Measurements from ENCODE around the gene CHIT1.
A peak's percentile ranks its signal among the peaks of the same experiment; 100 is the strongest.
"Not testable (repeated sequence)": the region's sequence is repeated elsewhere in the genome, so short reads cannot be mapped to it uniquely, and the experiment has no call there.

Gene CHIT1

DNA sequence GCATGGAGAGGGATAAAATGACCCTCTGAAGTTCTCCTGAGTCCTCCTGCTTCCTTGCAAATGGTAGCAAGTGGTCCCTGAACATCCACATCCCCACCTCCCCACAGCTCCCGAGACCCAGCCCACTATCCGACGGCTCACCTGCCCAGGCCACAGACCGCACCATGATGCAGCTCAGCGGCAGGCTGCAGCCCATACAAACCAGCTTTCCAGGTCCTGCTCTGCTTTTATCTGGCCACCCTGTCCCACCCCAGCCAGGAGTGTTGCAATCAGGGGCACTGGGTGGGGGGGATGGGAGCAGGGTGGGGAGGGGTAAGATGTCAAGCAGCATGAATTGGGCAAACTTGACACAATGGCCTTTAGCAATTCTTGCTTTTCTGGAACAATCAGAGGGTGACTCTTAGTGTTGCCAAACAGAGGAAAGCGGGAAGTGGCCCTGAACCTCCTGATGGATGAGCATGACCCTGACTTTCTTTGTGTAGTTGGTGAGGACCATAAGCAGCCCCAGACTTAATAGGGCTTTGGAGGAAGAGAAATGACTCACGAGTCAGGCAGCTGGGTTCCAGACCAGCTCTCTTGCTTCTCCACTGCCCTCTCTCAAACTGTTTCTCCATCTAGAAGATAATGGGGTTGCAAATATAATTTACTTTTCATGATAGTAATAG, at the start of gene CHIT1:
Gene CHIT1 (minus strand): TSS at position 203 of the 665 bp plus-strand sequence. CDS start 37 bp downstream, at position 166.
- peak; percentile 86 for DNase-seq

- no peak for DNase-seq
These were observed 49.5 kb upstream of the CHIT1 start for GRCh38 chr1:203278885-203279406.

DNA sequence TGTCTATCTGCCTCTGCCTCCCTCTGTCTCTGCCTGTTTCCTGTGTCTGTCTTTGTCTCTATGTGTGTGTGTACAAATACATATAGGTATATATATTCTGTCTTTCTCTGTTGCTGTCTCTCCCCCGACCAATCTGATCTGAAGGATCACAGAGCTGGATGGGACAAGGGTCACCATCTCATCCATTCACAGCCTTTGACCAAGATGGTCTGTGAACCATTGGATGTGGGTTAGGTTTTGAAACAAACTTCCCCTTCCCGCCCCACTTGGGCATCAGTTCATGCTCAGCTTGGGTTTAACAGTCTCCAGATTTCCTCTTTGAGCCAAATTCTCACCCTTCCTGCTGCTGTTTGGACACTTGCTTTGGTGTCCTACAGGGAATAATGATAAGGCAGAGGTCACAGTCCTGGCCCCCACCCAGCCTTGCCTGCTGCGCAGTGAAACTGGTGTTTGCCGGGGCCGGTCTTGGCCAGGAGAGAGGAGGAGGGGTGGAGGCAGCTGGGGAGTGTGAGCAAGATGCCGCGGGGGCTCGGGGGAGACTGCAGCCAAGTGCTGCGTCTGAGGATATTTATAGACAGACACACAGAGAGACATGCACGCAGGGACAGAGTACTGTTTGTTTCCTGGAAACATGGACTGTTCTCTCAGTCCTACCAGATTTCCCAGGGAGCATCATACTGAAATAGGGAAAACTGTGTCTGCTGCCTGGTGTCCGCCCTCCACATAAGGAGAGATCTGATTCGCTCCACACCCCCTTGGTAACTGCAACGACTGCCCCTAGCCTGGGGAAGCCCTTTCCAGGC, 48.8 kb upstream of the CHIT1 start:
- DNase-seq: peak; percentile 53

DNA sequence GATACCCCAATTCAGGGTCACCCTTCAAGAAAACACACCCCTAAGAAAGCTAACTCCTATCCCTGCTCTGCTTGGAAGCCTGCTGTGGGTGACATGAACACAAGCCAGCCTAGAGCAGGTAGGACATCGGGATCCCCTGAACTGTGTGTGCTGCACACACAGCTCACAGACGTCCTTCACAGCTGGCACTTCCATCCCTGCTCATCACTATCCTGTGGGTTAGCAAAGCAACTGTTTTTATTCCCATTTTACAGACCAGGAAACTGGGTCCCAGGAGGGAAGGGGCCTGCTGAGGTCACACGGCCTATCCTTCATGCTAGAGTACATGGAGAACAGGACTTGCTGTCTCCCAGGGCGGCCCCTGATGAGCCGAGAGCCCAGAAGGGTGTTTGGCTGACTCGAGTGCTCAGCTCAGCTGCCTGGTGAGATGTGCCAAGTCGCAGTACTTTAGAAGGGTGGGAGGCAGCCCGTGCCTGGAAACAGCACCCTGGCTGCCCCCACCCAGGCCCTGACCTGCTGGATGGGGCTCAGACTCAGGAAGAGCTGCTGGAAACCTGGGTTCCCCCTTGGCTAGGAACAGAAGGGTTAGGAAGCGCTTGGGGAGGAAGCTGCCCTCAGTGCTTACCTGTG, 47.6 kb upstream of the CHIT1 start:
- DNase-seq: no peak

DNA sequence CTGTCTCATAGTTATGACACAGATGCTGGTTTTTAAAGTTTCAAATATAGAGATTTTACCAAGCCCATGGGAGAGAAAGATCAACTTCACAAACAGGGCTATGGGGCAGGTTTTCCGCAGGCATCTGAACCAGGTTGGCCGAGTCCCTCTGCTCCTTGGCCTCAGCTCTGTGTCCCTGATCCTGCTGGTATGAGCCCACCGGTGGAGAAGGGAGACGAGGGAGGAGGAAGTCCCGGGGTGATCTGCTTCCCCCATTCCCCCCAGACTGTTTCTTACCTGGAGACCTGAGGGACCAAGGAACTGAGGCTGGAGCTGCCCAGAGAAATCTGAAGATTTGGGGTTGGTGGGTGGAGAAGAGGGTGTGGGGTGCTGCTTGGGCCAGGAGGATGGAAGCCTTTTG, 46.9 kb upstream of the CHIT1 start:
- no peak for DNase-seq

- no peak for DNase-seq
These were observed 46.3 kb upstream of the CHIT1 start for GRCh38 chr1:203275656-203276272.

DNA sequence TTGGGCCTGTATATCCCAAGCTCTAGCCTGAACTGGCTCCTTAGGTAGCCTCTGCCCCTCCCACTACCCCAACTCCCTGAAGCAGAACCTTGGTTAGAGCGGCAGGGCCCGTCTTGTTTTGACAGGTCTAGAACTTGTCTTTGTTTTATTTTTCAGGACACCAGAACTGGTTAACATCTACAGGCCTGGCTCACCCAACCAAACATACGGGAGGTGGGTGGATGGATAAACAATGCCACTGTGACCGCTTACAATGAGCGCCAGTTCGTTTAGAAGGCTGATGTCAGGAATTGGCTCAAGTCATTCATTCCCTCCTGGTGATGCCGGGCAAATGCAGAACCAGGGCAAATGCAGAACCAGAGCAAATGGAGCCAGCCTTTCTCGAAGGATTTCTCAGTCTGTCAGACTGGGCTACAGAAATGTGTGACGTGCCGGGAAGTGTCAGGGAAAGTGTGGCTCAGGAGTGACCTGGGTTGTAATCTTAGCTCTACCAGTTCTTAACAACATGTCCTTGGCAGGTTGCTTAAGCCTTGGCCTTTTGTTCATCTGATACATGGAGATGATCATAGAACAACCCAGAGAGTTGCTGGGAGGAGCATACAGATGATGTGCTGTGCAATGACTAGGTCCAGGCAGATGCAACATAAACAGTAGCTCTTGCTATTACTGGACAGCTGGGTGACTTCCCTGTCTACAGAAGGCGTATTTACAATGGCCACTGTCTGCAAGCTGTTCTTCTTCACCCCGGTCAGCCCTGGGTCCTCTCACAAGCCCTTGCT, 45.3 kb upstream of the CHIT1 start:
- DNase-seq: peak; percentile 78

- DNase-seq: peak; percentile 80
These were observed 44.6 kb upstream of the CHIT1 start for GRCh38 chr1:203273869-203274602.

DNA sequence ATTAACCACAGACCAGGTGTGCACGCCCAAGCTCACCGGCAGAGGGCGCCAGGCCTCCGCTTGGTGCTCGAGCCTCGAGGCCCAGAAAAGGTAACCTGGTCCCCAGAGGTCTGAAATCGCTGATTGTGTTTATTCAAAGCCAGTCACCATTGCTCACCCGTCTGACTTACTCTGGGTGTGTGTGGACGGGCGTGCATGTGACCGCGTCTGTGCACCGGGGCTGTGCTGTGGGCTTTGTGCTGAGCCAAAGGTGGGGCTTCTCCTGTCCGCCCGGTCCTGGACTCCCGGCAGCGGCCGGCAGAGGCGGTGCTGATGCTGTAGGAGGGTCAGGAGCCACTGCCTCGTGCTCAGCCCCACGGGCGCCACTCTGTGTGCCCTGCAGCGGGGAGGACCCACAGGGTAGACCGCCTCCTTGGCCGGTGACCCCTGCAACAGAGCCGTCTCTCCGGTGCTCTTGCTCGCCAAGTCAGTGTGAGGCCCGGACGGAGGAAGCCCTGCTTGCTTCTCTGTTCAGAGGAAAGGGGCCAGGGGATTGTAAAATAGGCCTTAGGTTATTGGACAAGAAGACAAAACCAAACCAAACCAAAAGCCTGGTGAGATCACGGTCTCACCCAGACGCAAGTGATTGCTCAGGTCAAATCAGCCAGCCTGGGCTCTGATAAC, 43.9 kb upstream of the CHIT1 start:
- DNase-seq: peak; percentile 91

DNA sequence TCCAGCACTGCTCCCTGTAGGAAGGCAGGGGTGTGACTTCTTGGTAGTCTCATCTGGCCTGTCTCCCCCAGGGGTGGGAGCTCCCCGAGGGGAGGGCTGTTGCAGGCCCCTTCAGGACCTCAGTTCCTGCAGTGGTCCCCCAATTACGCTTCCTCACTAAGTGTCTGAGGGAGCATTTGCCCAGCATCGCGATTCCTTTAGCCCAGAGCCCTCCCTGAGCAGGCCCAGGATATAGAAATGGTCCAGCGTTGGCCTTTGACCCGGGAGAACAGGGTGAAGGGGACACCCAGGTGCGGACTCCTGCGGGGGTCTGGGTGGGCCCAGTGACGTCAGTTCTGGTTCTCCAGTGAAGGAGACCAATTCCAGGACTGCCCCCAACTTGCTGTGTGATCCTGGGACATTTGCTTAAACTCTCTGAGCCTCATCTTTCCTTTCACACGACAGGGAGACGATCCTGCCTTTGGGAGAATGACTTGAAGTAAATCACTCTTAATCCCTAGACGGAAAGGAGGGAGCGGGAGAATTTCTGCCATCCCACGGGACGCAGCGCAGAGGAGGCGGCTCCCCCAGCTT, 43.2 kb upstream of the CHIT1 start:
- no peak for DNase-seq

GRCh38 chr1:203271962-203272632, 42.6 kb upstream of the CHIT1 start:
- no peak for DNase-seq

GRCh38 chr1:203271018-203271743, 41.7 kb upstream of the CHIT1 start:
- peak; percentile 78 for DNase-seq

DNA sequence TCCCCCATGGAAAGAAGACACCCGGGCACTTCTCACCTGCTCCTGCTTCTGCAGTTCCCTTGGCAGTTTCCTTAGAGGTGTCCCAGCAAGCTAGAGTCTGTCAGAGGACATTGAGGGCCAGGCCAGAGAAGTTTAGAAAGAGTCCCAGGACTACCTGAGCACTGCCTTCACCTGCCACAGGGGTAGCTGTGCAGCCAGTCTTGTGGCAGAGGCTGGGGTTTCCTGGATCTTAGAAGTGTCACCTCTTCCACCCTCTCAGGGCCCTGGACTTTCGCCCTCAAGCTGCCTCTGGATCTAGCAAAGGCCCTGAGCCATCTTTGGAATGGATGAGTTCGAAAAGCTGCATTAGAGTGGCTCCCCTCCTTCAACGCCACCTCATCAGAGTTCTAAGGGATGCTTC, 41.0 kb upstream of the CHIT1 start:
- DNase-seq: no peak

DNA sequence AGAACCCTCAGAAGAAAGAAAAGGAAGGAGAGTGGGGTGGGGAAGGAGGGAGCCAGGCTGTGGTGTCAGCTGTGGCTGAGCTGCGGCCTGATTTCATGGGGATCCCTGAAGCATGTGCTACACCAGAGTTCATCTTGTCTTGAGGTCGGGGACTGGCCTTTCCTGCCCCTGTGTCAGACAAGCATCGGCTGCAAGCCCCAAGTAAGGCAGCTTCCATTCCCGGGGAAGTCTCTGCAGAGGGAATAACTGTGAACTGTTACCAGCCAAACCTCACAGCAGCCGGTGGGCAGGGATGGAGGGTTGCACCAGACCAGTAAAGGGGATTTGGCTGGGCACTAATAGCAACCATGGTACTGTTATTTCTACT, 40.2 kb upstream of the CHIT1 start:
- no peak for DNase-seq

- peak; percentile 83 for DNase-seq
These were observed 39.6 kb upstream of the CHIT1 start for GRCh38 chr1:203268901-203269653.

- no peak for DNase-seq
These were observed 38.4 kb upstream of the CHIT1 start for GRCh38 chr1:203267912-203268311.

- peak; percentile 94 for DNase-seq
These were observed 37.9 kb upstream of the CHIT1 start for GRCh38 chr1:203267347-203267846.

DNA sequence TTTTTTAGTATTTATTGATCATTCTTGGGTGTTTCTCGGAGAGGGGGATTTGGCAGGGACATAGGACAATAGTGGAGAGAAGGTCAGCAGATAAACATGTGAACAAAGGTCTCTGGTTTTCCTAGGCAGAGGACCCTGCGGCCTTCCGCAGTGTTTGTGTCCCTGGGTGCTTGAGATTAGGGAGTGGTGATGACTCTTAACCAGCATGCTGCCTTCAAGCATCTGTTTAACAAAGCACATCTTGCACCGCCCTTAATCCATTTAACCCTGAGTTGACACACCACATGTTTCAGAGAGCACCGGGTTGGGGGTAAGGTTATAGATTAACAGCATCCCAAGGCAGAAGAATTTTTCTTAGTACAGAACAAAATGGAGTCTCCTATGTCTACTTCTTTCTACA, 36.7 kb upstream of the CHIT1 start:
- not testable (repeated sequence) for DNase-seq

All from suppressor macrophage treated with lipopolysaccharide for 4 hours (primary cell).